C1 segment of cervical spinal cord (tissue), 14 donors: ENCODE measurements around the gene EXOC4.
"Not testable (repeated sequence)": the region's sequence is repeated elsewhere in the genome, so short reads cannot be mapped to it uniquely, and the experiment has no call there.

ENCODE experiments used
- DNase-seq, 14 donors: peaks; one replicate each; lab custom pipeline; 2025; lab: John Stamatoyannopoulos, UW

Gene EXOC4

GRCh38 chr7:133315332-133316040 lies 62.6 kb downstream of the EXOC4 start:
- no peak for DNase-seq

GRCh38 chr7:133319842-133320241 lies 67.0 kb downstream of the EXOC4 start:
- no peak for DNase-seq

- no peak for DNase-seq
Measured at GRCh38 chr7:133320891-133321290, 68.0 kb downstream of the EXOC4 start.

GRCh38 chr7:133321366-133321765 lies 68.5 kb downstream of the EXOC4 start:
- DNase-seq, result not testable (repeated sequence)

DNA sequence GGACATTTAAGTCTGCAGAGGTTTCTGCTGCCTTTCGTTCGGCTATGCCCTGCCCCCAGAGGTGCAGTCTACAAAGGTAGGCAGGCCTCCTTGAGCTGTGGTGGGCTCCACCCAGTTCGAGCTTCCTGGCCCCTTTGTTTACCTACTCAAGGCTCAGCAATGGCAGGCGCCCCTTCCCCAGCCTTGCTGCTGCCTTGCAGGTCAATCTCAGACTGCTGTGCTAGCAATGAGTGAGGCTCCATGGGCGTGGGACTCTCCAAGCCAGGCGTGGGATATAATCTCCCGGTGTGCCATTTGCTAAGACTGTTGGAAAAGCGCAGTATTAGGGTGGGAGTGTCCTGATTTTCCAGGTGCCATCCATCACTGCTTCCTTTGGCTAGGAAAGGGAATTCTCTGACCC lies 73.9 kb downstream of the EXOC4 start:
- not testable (repeated sequence) for DNase-seq

DNA sequence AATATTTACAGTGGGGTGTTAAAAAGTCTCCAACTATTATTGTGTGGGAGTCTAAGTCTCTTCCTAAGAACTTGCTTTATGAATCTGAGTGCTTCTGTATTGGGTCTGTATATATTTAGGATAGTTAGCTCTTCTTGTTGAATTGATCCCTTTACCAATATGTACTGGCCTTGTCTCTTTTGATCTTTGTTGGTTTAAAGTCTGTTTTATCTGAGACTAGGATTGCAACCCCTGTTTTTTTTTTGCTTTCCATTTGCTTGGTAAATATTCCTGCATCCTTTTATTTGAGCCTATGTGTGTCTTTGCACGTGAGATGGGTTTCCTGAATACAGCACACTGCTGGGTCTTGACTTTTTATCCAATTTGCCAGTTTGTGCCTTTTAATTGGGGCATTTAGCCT lies 75.1 kb downstream of the EXOC4 start:
- DNase-seq, result not testable (repeated sequence)

DNA sequence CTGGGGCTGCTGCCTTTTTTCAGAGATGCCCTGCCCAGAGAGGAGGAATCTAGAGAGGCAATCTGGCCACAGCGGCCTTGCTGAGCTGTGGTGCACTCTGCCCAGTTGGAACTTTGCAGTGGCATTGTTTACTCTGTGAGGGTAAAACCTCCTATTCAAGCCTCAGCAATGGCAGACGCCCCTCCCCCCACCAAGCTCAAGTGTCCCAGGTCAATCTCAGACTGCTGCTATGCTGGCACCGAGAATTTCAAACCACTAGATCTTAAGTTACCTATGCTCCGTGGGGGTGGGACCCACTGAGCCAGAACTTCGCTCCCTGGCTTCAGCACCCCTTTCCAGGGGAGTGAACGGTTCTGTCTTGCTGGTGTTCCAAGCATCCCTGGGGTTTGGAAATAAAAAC lies 77.2 kb downstream of the EXOC4 start:
- DNase-seq, result no peak

DNA sequence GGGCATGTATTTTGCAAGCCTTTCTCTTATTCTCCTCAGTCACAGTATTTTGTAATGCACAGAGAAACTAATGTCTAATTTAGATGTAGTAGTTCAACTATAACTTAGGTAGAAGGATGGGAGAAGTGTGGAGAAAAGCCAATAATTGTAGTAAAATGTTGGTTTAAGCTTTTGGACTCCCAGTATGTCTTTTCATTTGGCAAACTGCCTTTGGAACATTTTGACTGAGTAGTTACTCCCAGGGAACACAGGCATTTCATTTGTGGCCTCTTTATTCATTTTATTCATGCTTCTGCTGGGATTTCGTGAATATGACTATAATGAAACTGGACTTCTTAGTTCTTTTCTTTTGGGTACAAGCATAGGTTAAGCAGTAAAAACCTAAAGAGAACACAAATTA lies 79.0 kb downstream of the EXOC4 start:
- peak in 1 of 14 donors; percentile 4 for DNase-seq

GRCh38 chr7:133339772-133340171 lies 86.9 kb downstream of the EXOC4 start:
- no peak for DNase-seq

GRCh38 chr7:133344275-133344674 lies 91.4 kb downstream of the EXOC4 start:
- no peak for DNase-seq

DNA sequence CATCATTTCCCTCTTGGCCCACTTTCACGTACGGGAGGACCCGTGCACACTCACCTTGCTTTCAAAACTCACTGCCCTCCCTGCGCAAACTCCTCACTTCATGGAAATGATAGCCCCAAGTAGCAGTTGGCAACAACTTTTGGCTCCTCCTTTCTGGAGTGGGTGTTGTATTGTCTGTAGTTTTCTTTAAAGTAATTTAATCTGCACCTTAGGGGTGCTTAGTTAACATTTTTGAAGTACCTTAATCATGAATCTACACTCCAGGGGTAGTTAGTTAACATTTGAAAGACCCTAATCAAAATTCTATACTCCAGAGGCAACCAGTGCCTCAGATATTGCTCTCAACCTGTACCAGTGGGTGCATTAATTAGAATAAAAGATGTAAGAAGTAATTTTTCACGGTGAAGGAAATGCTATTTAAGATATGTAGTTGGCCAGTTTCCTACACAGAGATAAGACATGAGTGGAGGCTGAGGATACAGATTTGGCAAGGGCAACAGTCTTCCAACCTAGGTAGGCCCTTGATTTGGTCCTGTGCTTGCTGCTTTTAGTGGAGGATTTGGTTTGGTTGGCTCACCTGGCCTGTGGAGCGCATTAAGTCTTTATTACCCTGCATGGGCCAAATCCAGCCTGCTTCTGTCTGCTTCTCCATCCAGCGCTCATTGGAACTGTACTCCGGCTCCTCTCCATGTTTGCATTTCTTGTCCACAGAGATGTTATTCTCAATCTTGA lies 93.0 kb downstream of the EXOC4 start:
- no peak for DNase-seq

DNA sequence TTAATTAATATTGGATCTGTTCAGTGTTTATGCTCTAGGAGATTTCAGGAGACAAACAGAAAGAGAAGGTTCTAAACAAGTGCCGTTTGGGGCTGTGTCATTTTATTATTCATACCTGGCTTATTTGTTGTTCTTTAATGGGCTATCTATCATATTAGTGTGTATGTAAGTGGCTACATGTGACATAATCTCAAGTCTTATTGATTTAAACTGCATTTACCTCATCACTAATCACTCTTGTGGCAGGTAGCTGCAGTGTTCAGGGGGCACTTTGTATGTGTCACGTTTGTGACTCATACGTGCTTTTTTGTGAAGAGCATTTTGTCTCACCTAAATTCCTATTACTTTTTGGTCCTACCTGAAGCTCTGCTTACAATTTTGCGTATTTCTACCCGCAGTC lies 95.4 kb downstream of the EXOC4 start:
- no peak for DNase-seq

GRCh38 chr7:133349101-133349500 lies 96.2 kb downstream of the EXOC4 start:
- no peak for DNase-seq

- no peak for DNase-seq
Measured at GRCh38 chr7:133352430-133352829, 99.6 kb downstream of the EXOC4 start.

- no peak for DNase-seq
Measured at GRCh38 chr7:133353775-133354174, 100.9 kb downstream of the EXOC4 start.

DNA sequence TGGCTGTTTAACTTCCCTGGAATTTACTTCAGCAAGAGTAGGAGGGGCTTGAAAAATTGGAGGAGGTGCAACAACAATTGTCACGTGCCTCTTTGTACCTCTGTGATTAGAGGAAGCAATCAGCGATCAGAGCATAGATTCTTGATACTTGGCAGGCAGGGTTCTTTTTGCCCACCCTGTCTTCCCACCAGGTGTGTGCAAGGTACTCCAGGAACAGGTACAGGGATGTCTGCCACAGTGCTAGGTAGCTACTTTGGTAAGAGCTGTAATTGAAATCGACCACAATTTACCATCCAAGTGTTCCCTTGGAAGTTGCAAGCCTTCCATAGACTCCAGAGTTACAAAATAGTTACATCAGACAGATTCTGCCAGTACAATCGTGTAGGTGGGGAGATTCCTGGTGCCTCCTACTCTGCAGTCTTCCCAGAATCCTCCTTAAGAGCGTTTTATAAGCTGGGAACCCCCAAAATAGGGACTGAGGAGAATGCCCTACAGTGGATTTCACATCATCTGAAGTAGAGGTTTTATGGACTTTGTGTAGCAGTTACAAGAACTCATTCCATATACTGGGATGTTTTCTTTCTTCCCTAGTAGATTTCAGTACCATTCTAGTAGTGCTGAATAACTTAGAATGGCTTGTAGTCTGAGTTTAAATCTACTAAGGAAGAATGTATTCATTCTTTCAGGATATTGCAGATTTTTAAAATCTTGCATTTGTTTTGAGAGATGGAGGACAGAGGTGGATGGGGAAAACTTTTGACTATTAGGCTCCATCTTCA lies 101.9 kb downstream of the EXOC4 start:
- DNase-seq, result no peak

- DNase-seq, result no peak
Measured at GRCh38 chr7:133355325-133355708, 102.4 kb downstream of the EXOC4 start.

DNA sequence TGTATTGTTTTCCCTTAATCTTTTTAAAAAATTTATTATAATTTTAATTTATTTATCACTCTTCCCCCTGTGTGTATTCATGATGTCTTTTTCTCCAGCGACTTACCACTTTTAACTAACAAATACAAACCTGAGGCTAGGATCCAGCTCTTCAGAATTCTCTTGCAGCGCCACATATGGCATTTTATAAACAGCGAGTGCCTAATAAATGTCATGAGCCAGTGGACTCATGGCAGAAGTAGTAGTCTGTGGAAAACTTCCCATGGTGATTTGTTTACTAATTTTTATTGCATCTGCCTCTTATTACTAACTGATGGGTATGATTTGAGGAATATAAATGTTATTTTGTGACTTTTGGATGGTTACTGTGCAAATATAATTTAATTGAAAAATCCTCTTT lies 102.9 kb downstream of the EXOC4 start:
- no peak for DNase-seq

GRCh38 chr7:133358708-133359107 lies 105.8 kb downstream of the EXOC4 start:
- DNase-seq, result peak in 1 of 14 donors; percentile 10

DNA sequence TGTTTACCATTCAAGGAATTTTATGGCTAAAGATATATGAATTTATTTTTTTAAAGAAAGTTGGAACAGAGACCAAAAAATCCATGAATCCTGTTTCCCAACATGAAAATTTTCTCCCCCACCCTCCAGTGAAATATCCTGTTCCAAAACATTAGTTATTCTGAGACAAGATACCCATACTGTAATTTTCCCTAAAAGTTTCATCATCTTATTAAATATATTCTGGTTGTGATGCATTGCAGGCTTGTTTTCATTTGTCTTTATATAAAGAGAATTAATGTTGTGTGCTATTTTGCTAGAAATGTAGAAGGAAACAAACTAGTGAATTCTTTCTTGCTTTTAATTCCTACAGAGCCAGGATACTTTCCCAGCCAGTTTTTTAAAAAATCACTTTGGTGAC lies 106.6 kb downstream of the EXOC4 start:
- no peak for DNase-seq

DNA sequence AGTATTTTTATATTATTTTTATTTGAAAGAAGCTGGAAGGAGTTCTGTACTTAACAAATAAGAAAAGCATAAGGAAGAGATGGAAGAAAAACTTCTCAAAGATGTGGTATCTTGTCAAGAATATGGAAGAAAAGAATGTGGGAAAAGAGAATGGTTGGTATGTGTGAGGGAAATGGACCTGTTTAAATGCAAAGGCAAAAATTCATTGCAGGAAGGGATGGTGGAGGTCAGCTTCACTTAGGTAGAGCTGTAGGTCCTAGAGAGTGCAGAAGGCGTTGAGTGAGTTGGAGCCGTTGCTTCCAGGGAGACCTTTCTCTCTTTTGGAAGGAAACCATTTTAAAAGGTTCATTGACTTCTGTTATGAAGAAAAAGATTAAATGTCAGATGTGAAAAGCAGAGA lies 107.3 kb downstream of the EXOC4 start:
- no peak for DNase-seq

- DNase-seq, result no peak
Measured at GRCh38 chr7:133361806-133362205, 108.9 kb downstream of the EXOC4 start.
